HG03521 (cell line): ENCODE data around the gene RPS6KA6.

ENCODE experiments used
- ATAC-seq: cut with Tn5 transposase; IDR thresholded peaks from one replicate; pipeline ENCODE4 v1.9.1; 2021; ENCODE audit warnings: mild to moderate bottlenecking, moderate library complexity; ENCODE audit not compliant: unreplicated experiment

RPS6KA6 gene

DNA sequence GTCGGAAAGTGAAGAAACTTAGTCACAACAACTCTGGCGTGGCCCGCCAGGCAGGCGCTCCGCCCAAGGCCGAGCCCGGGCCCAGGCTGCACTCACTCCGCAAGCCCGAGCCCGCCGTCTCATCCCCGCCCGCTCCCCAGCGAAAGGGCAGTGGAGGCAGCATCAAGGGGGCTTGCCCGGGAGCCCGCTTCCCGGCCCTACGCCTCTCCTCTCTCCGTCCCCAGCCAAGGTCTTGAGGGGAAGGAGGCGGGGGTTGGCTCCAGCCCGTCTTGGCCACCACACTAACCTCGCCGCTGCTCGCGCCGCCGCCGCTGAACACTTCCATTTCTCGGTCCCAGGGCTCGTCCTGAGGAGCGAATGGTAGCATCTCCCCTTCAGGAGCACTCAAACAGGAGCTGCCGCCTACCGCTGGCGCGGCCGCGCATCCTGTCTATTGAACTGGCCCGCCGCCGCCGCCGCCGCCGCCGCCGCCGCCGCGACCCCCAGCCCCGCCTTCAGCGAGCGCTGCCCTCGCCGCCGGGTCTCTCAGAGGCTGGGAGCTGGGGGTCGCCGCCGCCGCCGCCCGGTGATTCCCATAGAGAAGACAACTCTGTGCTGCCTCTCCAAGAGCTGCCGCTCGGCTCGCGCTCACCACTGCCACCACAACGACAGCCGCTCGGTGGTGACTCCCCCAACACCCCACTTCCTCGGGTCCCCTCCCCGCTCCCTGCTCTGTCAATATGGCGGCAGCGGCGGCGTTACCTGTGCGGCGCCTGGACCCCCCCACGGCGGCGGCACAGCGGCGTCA is at the start of gene RPS6KA6:
RPS6KA6 (minus strand) TSS at position 667 of the 787 bp plus-strand sequence; CDS start at position 367, 300 bp downstream.
- no peak for ATAC-seq

DNA sequence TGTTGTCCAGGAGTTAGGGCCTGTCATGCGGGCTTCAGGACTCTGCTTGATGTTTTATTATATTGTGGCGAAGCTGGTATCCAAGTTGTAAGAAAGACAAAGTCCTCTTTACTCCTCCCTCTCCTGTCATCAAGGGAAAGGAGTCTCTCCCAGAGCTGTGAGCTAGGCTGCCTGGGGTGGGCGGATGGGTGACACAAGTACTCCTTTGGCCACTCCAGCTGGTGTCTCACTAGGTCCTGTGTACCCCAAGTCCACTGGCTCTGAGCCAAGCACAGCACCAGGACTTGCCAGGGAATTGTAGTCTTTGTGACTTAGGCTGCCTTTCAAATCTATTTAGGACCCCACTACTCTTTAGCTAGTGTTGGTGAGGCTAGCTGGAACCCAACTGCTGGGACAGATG is 36.7 kb upstream of the RPS6KA6 start:
- ATAC-seq = no peak

DNA sequence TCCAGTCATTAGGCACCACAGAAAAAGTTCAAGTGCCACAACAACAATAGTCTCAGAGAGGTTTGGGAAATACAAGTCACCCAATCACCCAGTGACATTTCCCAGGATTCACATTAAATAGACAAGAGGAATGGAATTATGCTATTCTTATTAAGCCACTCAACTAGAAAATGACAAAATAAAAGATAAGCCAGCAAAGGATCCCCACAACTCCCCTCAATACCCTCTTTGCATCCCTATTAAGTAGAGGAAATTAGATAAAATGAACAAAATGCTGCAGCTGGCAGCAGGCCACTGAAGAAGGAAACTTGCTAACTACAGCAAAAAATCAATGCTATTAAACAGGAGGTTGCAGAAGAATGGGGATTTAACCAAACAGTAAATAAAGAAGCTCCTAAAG is 35.3 kb upstream of the RPS6KA6 start:
- no peak for ATAC-seq

DNA sequence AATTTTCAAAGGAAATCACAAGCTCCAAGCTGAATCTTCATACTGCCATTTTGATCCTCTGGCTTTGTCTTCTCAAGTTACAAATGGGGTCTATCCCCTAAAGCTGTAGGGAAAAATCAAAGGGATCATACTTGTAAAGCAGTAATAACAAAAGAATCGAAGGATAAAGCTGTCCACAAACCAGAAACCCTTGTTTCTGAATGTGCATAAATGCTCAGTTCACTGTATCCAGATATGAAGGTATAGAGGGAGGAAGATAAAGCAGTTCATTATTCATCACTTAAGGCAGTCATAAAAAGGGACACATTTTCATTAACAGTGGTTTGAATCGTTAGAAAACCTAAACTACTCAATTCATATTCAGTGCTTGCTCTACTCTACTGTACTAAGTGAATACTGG is 33.2 kb upstream of the RPS6KA6 start:
- no peak for ATAC-seq

DNA sequence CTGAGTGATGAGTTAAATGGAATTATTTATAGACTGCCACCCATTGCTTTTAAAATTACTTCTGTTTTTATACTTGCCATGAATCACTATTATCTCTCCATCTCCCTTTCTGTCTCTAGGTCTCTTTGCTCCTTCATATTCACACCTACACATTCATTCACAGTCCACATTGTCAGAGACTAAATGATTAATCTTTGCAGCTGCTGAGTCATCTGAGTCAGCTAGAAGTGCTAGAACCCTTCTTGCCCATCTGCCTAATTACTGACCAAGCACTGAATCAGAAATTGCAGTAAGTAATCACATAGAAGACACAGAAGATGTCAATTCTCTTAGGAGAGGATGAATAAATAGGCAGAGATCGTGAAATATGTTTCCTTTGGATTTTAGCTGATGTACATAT is 31.6 kb upstream of the RPS6KA6 start:
- no peak for ATAC-seq

DNA sequence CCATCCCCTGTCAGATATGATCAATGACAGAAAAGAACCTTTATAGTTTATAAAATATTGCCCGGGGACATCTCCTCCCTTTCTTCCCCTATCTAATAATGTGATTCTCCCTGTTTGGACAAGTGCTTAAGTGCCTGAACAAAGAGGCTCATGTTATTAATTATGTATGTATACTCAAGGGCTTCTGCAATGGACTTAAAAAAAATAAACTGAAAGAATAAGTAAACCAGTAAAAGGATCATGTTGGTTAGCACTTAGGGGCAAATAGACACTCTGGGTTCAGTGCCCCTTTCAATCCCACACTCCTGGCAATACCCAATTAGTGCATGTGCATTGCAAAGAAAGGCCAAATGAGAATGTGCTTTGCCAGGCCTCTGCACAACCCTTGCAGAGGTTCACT is 30.7 kb upstream of the RPS6KA6 start:
- ATAC-seq = no peak

DNA sequence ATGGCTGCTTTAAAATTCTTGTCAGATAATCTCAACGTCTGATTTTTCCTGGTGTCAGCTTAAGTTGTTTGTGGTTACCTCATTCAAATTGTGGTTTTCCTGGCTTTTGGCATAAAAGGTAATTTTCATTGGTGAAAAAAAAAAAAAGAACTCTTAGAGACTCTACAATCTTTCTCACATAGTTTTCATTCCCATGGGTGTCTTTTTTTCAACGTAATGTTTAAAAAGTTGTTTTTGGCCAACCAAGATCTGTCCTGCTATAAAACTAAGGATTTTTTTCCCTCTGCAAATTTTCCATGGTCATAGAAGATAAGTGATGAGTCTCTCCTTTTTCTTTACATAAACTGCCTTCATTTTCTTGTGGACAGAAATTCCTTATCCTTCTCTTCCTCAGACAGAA is 28.9 kb upstream of the RPS6KA6 start:
- ATAC-seq = no peak

DNA sequence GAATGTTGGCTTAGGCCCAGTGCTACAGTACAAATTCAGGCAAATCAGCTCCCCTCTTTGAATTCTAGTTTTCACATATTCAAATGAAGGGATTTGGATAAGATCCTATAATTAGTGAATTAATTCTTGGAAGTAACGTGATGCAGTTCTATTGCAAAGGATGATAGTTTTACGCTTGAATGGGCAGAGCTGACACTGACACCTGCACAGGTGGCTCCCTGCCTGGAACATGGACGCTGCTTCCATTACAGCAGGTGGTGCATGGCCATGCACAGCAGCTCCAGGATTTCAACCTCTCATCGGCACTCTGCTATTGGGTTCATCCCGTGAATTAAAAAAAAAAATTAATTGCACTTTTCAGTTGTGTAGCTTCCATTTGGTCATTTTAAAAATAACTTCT is 28.4 kb upstream of the RPS6KA6 start:
- ATAC-seq = no peak

DNA sequence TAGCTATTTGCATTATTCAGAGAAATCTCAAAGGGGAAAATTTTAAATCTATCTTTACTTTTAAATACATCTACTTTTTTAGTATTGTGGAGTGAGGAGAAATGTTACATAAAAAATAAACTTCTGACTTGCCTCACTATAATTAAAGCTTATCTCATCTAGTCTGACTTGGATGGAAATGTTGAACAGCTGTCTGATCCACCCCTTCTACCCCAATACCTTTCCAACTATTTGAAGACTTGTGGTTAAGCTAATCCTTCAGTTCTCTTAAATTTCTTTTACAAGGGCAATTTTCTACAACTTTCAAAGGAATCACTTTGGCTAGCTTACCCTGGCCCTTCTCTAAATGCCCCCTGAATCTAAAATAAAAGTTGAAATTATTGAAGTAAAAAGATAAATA is 17.3 kb upstream of the RPS6KA6 start:
- no peak for ATAC-seq

DNA sequence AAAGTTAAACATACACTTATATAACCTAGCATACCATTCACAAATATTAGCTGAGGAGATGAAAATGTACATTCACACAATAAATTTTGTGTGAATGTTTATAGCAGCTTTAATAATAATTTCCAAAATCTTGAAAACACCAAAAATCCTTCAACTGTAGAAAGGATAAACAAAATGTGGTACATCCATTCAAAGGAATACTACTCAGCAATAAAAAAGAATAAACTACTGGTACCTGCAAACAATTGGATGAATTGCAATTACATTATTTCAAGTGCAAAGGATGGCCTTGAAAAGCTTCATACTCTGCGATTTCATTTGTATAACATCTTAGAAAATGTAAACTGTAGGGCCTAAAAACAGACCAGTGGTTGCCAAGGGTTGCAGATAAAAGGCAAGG is 11.7 kb upstream of the RPS6KA6 start:
- no peak for ATAC-seq

DNA sequence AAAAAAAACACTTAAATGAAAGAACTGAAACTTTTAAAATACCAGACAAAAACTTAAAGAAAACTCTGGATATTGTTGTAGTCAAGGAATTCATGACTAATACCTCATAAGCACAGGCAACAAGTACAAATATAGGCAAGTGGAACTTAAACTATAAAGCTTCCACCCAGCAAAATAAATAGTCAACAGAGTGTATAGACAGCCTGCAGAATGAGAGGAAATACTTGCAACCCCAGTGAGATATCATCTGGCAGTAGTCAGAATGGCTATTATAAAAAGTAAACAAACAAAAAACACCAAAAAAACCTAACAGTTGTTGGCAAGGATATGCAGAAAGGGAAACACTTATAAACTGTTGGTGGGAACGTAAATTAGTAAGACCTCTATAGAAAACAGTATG is 9.6 kb upstream of the RPS6KA6 start:
- no peak for ATAC-seq

DNA sequence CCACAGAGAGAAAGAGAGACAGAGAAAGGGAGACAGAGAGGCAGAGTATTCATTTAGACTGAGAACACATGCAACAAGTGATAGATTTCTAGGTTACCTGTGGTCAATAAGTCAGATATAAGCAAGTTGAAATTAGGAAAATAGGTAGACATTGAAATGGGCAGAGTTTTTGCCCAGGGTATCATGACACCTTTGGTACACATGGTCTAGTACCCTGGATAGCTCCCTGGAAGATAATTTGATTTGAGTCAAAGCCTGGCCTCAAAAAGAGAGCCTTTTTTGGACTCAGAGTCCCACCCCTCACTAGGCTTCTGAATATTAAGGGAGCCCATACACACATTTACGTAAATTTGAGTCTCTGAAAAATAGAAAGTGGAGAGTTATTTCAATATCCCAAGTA is 4.0 kb upstream of the RPS6KA6 start:
- no peak for ATAC-seq

DNA sequence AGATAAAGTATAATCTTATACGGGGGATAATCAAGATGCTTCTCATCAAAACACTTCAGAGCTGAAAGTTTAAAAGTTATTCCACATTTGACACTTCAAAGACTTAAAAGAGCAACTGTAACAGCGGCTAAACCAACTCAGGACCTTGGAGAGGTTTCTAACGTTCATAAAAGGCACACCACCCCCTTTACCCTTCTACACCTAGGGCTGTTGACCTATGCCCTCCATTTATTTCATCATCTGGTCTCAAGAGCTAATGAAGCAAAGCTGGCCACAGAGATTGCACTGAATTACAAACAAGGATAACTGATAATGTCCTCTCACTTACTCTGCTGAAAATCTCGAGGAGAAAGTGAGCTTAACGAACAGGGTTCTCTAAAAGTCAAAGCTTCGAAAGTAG is 1.1 kb upstream of the RPS6KA6 start:
- no peak for ATAC-seq

DNA sequence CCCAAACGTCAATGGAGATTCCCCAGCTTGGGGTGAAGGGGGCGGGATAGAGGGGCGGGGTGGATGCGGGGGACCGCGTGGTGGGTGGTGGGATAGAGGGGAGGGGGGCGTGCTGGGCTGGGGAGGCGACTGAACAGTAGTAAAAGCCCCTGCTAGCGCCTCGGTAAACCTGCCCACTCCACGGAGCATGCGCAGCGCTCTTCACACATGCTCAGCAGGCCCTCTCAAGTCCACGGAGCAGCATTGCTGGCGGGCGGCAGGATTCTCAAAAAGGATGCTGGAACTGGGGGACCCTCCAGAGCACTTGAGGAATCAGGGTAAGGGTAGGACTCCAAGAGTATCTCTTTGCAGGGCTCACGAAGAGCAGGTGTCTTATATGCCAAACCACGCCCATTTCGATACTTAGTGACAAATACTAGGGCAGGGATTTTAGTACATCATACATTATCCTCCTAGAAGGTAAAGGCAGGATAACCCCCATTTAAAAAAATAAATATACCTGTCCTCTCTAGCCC is 378 bp upstream of the RPS6KA6 start:
- ATAC-seq = no peak

DNA sequence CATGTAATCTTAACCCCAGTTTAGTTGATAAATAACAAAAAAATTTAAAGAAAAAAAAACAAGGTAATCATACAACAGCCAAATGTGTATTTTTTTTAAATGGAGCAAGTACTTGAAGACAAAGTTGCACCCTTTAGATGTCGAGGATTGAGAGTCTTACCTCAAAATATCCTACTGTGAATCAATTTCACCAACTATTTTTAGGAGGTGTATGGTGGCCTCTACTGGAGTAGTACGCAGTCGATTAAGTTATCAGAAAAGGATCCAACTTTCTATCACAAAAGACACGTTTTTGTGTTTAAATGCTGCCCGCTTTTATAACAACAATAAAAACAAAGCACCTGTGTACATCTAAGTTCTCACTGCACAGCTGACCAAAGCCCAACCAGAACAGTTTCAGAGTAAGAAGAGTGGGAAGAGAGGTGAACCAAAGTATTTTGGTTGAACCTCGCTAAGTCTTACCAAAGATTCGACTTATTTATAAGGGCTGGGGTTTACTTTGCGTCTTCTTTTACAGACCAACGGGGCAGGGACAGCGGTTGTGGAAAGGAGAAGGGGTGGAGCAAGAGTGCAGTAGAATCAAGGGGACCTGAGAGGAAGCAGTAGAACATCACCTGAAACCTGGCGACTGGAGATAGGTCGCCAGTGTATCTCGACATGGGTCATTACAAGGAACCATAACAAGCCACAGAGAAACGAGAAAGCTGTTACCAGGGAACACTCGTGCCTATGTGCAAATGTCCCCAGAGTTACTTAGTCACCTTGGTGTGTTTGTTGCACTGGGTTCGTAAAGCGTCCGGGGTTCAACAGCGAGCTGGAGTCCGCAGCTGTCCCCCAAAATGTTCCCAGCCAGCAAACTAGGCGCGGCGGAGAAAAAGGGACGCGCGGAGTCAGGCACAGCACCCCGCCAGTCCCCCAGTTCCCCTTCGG is 1.1 kb downstream of the RPS6KA6 start:
- ATAC-seq = no peak

DNA sequence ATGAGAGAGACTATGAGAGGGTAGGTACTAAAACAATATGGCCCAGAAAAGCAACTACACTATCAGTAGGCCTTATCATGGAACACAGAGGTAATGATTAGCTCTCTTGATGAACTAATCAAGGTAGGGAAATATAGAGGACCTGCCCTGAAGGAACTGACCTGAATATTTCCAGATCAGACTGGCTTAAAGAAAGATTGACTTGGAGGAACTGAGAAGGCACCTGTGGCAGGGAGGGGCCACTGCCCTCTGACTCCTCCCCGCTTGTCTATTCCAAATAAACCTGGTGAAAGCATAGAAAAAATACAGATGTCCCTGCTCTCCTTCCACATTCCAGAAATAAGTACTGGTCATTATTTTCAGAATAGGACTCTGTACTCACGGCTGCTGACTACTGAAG is 5.5 kb downstream of the RPS6KA6 start:
- ATAC-seq = no peak

DNA sequence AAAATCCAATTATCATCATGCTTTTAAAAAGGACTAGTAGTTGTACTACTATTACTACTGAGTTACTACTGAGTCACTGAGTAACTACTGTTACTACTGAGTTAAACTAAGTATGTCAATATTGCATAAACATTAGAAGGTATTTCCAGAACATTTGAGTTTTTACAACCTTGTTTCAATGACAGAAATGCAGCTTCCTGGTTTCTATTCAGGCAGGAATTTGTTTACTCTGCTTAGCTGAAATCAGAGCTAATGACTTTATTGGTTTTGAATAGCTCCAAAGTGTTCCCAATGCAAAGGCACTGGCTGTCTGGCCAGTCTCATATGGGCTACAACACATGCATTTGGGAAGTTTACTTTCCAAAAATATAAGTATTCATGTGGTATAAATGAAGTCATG is 12.0 kb downstream of the RPS6KA6 start:
- no peak for ATAC-seq

DNA sequence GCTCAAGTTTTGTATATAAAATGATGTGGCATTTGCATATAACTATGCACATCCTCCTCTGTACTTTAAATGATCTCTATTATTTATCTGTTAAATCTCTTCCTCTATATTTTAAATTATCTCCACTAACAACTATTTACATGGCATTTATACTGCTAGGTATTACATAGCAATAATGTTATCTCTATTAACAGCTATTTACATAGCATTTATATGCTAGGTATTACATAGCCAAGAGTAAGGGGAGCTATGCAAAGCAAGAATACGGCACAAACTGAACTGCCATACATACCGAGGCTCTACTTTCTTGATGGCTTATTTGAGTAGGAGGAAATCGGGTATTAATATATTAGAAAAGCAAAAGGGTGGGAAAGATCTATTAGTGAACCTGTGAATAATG is 12.7 kb downstream of the RPS6KA6 start:
- no peak for ATAC-seq

DNA sequence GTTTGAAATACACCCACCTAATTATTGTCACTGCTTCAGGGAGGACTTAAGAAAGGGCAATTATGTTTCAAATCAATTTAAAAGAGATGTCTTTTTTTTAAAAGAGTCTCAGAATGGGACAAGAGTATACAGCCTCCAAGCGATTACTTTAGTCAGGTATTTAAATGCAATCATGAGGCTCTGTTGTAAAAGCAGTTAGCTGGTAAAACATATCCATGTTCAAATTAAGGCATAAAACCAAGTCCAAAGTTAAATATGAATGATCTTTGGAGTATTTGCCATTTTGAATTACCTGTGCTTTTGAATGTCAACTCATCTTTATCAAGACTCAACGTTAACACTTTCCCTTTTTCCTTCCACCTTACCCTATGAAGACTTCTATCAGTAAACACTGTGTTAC is 13.7 kb downstream of the RPS6KA6 start:
- no peak for ATAC-seq

DNA sequence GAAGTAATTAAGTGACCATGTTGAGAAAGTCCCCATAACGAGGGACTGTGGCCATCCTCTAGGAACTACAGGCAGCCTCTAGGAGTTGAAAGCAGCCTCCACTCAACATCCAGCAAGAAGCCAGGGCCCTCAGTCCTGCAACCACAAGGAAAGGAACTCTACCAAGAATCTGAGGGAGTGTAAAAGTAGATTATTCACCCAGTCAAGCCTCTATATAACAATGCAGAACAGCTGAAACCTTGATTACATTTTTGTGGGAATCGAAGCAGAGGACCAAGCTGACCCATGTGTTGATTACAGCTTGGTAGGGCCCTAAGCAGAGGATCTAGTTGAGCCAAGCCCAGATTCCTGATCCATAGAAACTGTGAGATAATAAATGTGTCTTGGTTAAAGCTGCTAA is 17.1 kb downstream of the RPS6KA6 start:
- no peak for ATAC-seq

DNA sequence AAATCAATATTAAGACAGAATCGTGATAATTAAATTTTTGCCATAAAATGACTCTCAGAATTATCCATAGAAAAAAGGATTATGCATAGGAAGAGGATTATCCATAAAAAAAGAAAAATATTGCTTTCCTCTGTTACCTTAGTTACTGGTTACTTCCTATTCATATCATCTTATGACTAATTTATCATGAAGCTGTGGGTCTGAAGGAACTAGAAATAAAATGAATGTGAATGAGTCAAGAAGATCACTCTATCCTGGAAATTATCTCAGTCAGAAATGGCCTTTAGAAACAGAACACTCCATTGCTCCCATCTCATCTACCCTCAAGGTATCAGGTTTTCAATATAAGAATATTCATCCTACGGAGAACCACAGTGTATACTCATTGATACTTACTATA is 19.4 kb downstream of the RPS6KA6 start:
- ATAC-seq = no peak

DNA sequence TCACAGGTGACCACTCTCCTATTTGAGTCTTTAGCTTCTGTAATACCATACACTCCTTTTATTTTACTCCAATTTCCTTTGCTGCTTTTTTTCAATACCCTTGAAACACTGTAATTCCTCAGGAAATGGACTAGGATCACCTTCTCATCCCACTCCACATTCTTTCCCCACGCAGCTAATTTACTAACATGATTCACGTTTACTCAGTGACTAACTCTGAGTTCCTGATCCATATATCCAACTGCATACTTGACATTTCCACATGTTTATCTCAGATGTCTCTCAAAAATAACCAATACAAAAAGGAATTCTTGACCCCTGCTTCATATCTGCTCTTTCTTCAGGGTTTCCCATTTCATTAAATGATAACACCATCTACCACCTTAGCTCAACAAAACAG is 19.9 kb downstream of the RPS6KA6 start:
- no peak for ATAC-seq
